ENCODE results near the gene COL4A2.

DNA sequence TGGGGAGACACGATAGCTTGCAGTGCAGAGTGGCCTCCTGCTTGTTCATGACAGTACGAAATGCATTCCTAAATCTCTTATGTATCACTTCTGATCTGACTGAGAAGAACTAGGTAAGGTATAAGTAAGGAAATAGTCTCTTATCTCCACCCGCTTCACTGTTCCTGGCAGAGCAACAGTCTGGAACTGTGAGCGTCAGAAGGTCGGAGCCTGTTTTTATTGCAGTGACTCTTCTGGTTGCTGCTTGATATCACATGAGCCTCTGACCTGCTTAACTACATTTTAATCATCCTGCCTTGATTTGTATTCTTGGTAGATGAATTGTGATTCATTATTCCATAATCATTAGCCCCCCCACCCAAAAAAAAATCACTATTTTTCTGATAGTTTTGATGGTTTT lies 69.0 kb downstream of the COL4A2 start:
- TF ChIP-seq EZH2 (IDR thresholded peaks at IDR 0.05) (no peak), POLR2AphosphoS5 (IDR thresholded peaks at IDR 0.05; ENCODE audit: borderline replicate concordance, low read depth, low read length) (no peak)
